Activated CD4-positive, alpha-beta memory T cell treated with anti-CD3 and anti-CD28 coated beads, Interleukin-2, amount 10 ng/mL, durations not matched to agents 7 days and 5 days (primary cell): ENCODE results near the gene OCSTAMP. TPM values are rescaled to one million over a fixed set of nuclear protein-coding genes. Genes with fewer than 3 reads are reported as not detected.

Source experiments
- CTCF ChIA-PET: fragments of 350-600 bp; sonication (Branson Sonifier 250); formaldehyde crosslinking; loops from one replicate; lab custom pipeline; 2021; ENCODE audit warnings: antibody characterized with exemption, inconsistent platforms; lab: Charles Lee
- POLR2A ChIA-PET: fragments of 350-600 bp; sonication (Branson Sonifier 250); formaldehyde crosslinking; loops from one replicate; lab custom pipeline; 2021; ENCODE audit warnings: antibody characterized with exemption; lab: Charles Lee
- DNase-seq: peaks from one replicate; pipeline ENCODE4 v3.0.0-alpha.2; 2020
- H3K27ac Mint-ChIP-seq: one replicate; pipeline ENCODE4 v1.8.0; 2021; ENCODE audit warnings: mild to moderate bottlenecking, mixed read lengths
- H3K27me3 Mint-ChIP-seq: one replicate; pipeline ENCODE4 v1.8.0; 2021; ENCODE audit warnings: mixed read lengths
- H3K36me3 Mint-ChIP-seq: one replicate; pipeline ENCODE4 v1.8.0; 2021; ENCODE audit warnings: low read depth, mixed read lengths
- H3K4me1 Mint-ChIP-seq: one replicate; pipeline ENCODE4 v1.8.0; 2021; ENCODE audit warnings: mixed read lengths
- H3K4me3 Mint-ChIP-seq: one replicate; pipeline ENCODE4 v1.8.0; 2021; ENCODE audit warnings: mild to moderate bottlenecking, mixed read lengths
- H3K9me3 Mint-ChIP-seq: one replicate; pipeline ENCODE4 v1.8.0; 2021; ENCODE audit warnings: mixed read lengths
- total RNA-seq, 2 experiments: library from RNA; stranded (reverse); gene quantifications; one replicate each; pipeline ENCODE4 v1.2.3, GENCODE V29; 2021

The OCSTAMP gene
- total RNA-seq, 2 experiments from 2014 or later: 0.15 TPM; not detected in 1

GRCh38 chr20:46558511-46558959 is 8.1 kb upstream of the OCSTAMP start:
- Mint-ChIP-seq H3K36me3 (peaks cover 8% of the 10 kb centered on the region), H3K4me1 (peaks cover 64% of the 10 kb centered on the region), H3K9me3 (no peaks in the 10 kb centered on the region), H3K27ac (no peak overlapping the region), H3K27me3 (no peaks in the 10 kb centered on the region), H3K4me3 (no peak overlapping the region)
- CTCF ChIA-PET: interaction anchor here (0.7 to 2.3 kb wide), 3 partner anchors 14 to 128 kb away, joined by 3 to 13 read pairs (median 4); no protein-coding TSS in a partner anchor
- no peak for DNase-seq
- POLR2A ChIA-PET: no interaction called here

- Mint-ChIP-seq H3K27ac (no peak overlapping the region), H3K36me3 (peaks cover 8% of the 10 kb centered on the region)
- CTCF ChIA-PET: interaction anchor here (1.2 kb wide), 1 partner anchor 126 kb away, joined by 4 read pairs; no protein-coding TSS in a partner anchor
These were observed 6.9 kb upstream of the OCSTAMP start for GRCh38 chr20:46557231-46557956.

DNA sequence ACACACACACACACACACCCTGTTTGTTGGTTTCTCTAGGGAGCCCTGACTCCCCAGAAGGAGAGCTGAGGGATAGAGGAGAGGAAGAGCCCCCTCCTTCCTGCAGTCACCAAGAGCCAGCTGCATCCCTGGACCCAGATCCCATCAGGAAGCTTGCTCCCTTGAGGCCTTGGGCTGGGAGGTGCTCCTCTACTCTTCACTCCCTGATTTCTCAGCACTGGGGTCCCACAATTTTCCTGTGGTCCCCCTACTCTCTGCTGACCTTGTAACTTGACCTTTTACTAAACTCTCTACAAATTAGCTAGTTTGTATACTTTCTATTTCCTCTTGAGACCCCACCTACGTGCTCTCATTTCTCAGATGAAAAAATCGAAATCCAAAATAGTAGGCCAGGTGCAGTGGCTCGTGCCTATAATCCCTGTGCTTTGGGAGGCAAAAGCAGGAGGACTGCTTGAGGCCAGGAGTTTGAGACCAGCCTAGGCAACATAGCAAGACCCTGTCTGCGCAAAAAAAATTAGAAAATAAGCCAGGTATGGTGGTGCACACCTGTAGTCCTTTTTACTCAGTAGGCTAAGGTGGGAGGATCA is 5.0 kb upstream of the OCSTAMP start:
- peaks cover 56% of the 10 kb centered on the region for H3K4me1 Mint-ChIP-seq
- H3K36me3 Mint-ChIP-seq: peaks cover 5% of the 10 kb centered on the region
- no peak overlapping the region for H3K4me3 Mint-ChIP-seq
- no peaks in the 10 kb centered on the region for H3K27me3 Mint-ChIP-seq
- no peak overlapping the region for H3K27ac Mint-ChIP-seq
- H3K9me3 Mint-ChIP-seq: no peaks in the 10 kb centered on the region
- no peak for DNase-seq
- ChIA-PET POLR2A (interaction anchor here (0.6 to 1.2 kb wide), 2 partner anchors 10 to 330 kb away, joined by 3 to 4 read pairs; no protein-coding TSS in a partner anchor), CTCF (interaction anchor here (1.1 to 3.4 kb wide), 2 partner anchors 11 to 42 kb away, joined by 3 to 21 read pairs; no protein-coding TSS in a partner anchor)

More at GRCh38 chr20:46557231-46557956, 6.9 kb upstream of the OCSTAMP start:
- Mint-ChIP-seq H3K9me3 (no peaks in the 10 kb centered on the region), H3K4me1 (peaks cover 64% of the 10 kb centered on the region), H3K27me3 (no peaks in the 10 kb centered on the region), H3K4me3 (no peak overlapping the region)
- POLR2A ChIA-PET: interaction anchor here (0.6 to 1.0 kb wide), 2 partner anchors 10 to 12 kb away, joined by 3 read pairs; no protein-coding TSS in a partner anchor
- DNase-seq: no peak

GRCh38 chr20:46554828-46555227 is 4.4 kb upstream of the OCSTAMP start:
- Mint-ChIP-seq H3K27me3 (no peaks in the 10 kb centered on the region), H3K36me3 (peaks cover 4% of the 10 kb centered on the region), H3K4me1 (peaks cover 49% of the 10 kb centered on the region), H3K9me3 (no peaks in the 10 kb centered on the region), H3K27ac (no peak overlapping the region), H3K4me3 (no peak overlapping the region)
- POLR2A ChIA-PET: interaction anchor here (1.2 kb wide), 1 partner anchor 10 kb away, joined by 4 read pairs; no protein-coding TSS in a partner anchor
- CTCF ChIA-PET: interaction anchor here (1.1 to 3.4 kb wide), 2 partner anchors 10 to 43 kb away, joined by 3 to 21 read pairs; no protein-coding TSS in a partner anchor
- no peak for DNase-seq

- Mint-ChIP-seq H3K4me1 (peaks cover 43% of the 10 kb centered on the region), H3K9me3 (no peaks in the 10 kb centered on the region), H3K27me3 (no peaks in the 10 kb centered on the region), H3K27ac (no peak overlapping the region), H3K4me3 (no peak overlapping the region), H3K36me3 (peaks cover 4% of the 10 kb centered on the region)
- no peak for DNase-seq
- ChIA-PET CTCF (interaction anchor here (3.4 to 3.6 kb wide), 2 partner anchors 8 to 9 kb away, joined by 12 to 21 read pairs; no protein-coding TSS in a partner anchor), POLR2A (interaction anchor here (1.2 to 2.0 kb wide), 4 partner anchors 8 to 30 kb away, joined by 3 to 9 read pairs (median 6); no protein-coding TSS in a partner anchor)
These were observed 3.5 kb upstream of the OCSTAMP start for GRCh38 chr20:46553926-46554325.

DNA sequence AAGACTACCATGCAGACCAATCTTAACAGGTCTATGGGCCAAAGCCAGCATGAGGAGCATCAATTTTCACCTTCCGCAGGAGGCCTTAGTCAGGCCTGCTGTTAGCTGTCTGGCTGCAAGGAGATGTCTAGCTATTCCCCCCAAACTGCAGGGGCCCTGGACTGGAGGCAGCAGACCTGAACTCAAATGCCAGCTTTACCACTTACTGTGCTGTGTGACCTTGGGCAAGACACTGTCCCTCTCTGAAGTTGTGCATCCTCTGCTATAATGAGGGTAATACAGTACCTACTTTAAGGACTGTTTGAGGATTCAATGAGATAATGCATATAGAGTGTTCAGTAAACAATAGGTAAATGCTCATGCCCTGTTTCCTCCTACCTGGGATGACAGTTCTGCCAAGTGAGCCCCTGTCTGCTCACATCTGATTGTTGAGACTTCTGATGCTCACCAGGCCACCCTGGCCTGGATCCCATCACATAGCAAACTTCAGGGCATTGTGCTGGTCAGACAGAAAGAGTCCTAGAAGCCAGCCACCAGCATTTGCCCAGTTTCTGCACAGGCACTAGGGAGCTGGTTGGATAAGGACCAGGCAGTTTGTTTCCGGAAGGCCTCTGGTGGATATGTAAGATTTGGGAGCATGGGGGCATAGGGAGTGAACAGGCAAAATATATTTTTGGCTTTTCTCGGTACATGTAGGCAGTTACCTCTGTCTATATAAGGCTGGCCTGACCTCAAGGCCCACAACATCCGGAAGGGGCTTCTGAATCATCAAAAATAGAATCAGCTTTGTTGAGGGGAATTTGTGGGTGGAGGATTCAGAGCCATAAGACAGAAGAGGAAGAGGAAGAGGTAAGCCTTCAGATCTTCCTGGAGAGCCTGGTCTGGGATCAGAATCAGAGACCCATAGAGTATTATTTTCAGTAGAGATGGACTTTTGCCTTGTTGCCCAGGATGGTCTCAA is 2.3 kb upstream of the OCSTAMP start:
- H3K27ac Mint-ChIP-seq: peak overlapping the region; percentile 91
- H3K36me3 Mint-ChIP-seq: peaks cover 4% of the 10 kb centered on the region
- ChIA-PET POLR2A (interaction anchor here (0.6 to 2.0 kb wide), 4 partner anchors 8 to 1198 kb away, joined by 3 to 9 read pairs (median 6); no protein-coding TSS in a partner anchor), CTCF (interaction anchor here (0.9 to 3.6 kb wide), 9 partner anchors 8 to 832 kb away, joined by 3 to 21 read pairs (median 5); partner anchors contain the start of gene ZNF334)
- peaks cover 33% of the 10 kb centered on the region for H3K4me1 Mint-ChIP-seq
- DNase-seq: peak; percentile 83
- H3K4me3 Mint-ChIP-seq: peak overlapping the region; percentile 50
- H3K27me3 Mint-ChIP-seq: no peaks in the 10 kb centered on the region
- H3K9me3 Mint-ChIP-seq: no peaks in the 10 kb centered on the region

GRCh38 chr20:46551522-46552381 is 1.3 kb upstream of the OCSTAMP start:
- H3K27me3 Mint-ChIP-seq: no peaks in the 10 kb centered on the region
- ChIA-PET POLR2A (interaction anchor here (0.6 to 2.0 kb wide), 2 partner anchors 10 to 1197 kb away, joined by 3 to 8 read pairs; no protein-coding TSS in a partner anchor), CTCF (interaction anchor here (0.9 to 3.6 kb wide), 8 partner anchors 10 to 832 kb away, joined by 3 to 12 read pairs (median 4); partner anchors contain the start of gene ZNF334)
- peaks cover 26% of the 10 kb centered on the region for H3K4me1 Mint-ChIP-seq
- peaks cover 3% of the 10 kb centered on the region for H3K36me3 Mint-ChIP-seq
- DNase-seq: no peak
- no peak overlapping the region for H3K4me3 Mint-ChIP-seq
- H3K9me3 Mint-ChIP-seq: no peaks in the 10 kb centered on the region
- peak overlapping the region; percentile 91 for H3K27ac Mint-ChIP-seq

GRCh38 chr20:46549188-46549972 is 1.1 kb downstream of the OCSTAMP start:
- no peaks in the 10 kb centered on the region for H3K36me3 Mint-ChIP-seq
- H3K4me3 Mint-ChIP-seq: no peak overlapping the region
- no peaks in the 10 kb centered on the region for H3K9me3 Mint-ChIP-seq
- H3K27ac Mint-ChIP-seq: no peak overlapping the region
- POLR2A ChIA-PET: no interaction called here
- H3K27me3 Mint-ChIP-seq: no peaks in the 10 kb centered on the region
- CTCF ChIA-PET: interaction anchor here (1.0 to 1.3 kb wide), 3 partner anchors 10 to 133 kb away, joined by 4 read pairs; no protein-coding TSS in a partner anchor
- H3K4me1 Mint-ChIP-seq: peaks cover 6% of the 10 kb centered on the region
- DNase-seq: no peak

GRCh38 chr20:46548688-46549087 is 1.8 kb downstream of the OCSTAMP start:
- peaks cover 5% of the 10 kb centered on the region for H3K4me1 Mint-ChIP-seq
- CTCF ChIA-PET: no interaction called here
- no peaks in the 10 kb centered on the region for H3K9me3 Mint-ChIP-seq
- DNase-seq: no peak
- no peak overlapping the region for H3K27ac Mint-ChIP-seq
- H3K4me3 Mint-ChIP-seq: no peak overlapping the region
- POLR2A ChIA-PET: no interaction called here
- no peaks in the 10 kb centered on the region for H3K27me3 Mint-ChIP-seq
- H3K36me3 Mint-ChIP-seq: no peaks in the 10 kb centered on the region

- H3K4me1 Mint-ChIP-seq: peaks cover 12% of the 10 kb centered on the region
- POLR2A ChIA-PET: no interaction called here
These were observed 2.5 kb downstream of the OCSTAMP start for GRCh38 chr20:46547995-46548394.

More at GRCh38 chr20:46547995-46548394, 2.5 kb downstream of the OCSTAMP start:
- Mint-ChIP-seq H3K4me3 (no peak overlapping the region), H3K36me3 (no peaks in the 10 kb centered on the region), H3K9me3 (no peaks in the 10 kb centered on the region), H3K27me3 (no peaks in the 10 kb centered on the region), H3K27ac (no peak overlapping the region)
- CTCF ChIA-PET: no interaction called here
- no peak for DNase-seq
